IMR-90 (cell line): ENCODE measurements around the gene ZNF408. TPM values are rescaled to one million over a fixed set of nuclear protein-coding genes. Genes with fewer than 3 reads are reported as not detected.
A peak's percentile ranks its signal among the peaks of the same experiment; 100 is the strongest.

Source experiments
- ATAC-seq: fragments of 200-7000 bp; cut with Tn5 transposase; 2 replicates; pipeline ENCODE4 v1.9.1; 2020; ENCODE audit warnings: low read depth, mild to moderate bottlenecking, moderate library complexity
- BruUV-seq: library from RNA; stranded (reverse); fragments of 400-500 nt; replicated peaks from 2 replicates; lab custom pipeline; 2021; lab: Mats Ljungman, UMichigan
- CTCF ChIA-PET: fragments of 300-600 bp; formaldehyde crosslinking; extraction: SDS; loops from one replicate; lab custom pipeline; 2021; ENCODE audit warnings: antibody characterized with exemption; lab: Yijun Ruan, JAX
- POLR2A ChIA-PET: fragments of 300-600 bp; sonication (Branson Sonifier 250); formaldehyde crosslinking; loops from one replicate; lab custom pipeline; 2022; ENCODE audit warnings: antibody characterized with exemption; ENCODE audit not compliant: unreplicated experiment; lab: Charles Lee
- DNase-seq: peaks from one replicate; pipeline ENCODE4 v3.0.0; 2013
- H2AFZ ChIP-seq: replicated peaks from 2 replicates; pipeline ENCODE3; 2013; ENCODE audit warnings: low read length, mild to moderate bottlenecking; ENCODE audit not compliant: poor library complexity
- H2AK5ac ChIP-seq: 2 replicates; pipeline ENCODE4 v1.6.1; 2013; ENCODE audit warnings: low read depth, low read length, inconsistent platforms
- H2AK9ac ChIP-seq: replicated peaks from 2 replicates; pipeline ENCODE3; 2013; ENCODE audit warnings: mild to moderate bottlenecking, low read depth, low read length, moderate library complexity; ENCODE audit not compliant: poor library complexity
- H2BK120ac ChIP-seq: 2 replicates; pipeline ENCODE4 v1.6.1; 2013; ENCODE audit warnings: low read depth, low read length, inconsistent platforms
- H2BK15ac ChIP-seq: 3 replicates; pipeline ENCODE4 v1.6.1; 2013; ENCODE audit warnings: low read depth, low read length, inconsistent platforms
- H2BK20ac ChIP-seq: 2 replicates; pipeline ENCODE4 v1.6.1; 2013; ENCODE audit warnings: low read depth, mild to moderate bottlenecking, inconsistent platforms, low read length, moderate library complexity
- H2BK5ac ChIP-seq: 2 replicates; pipeline ENCODE4 v1.6.1; 2013; ENCODE audit warnings: mild to moderate bottlenecking, low read depth, low read length, inconsistent platforms; ENCODE audit not compliant: poor library complexity, severe bottlenecking
- H3K14ac ChIP-seq: replicated peaks from 2 replicates; pipeline ENCODE4 v1.6.1; 2013; ENCODE audit warnings: low read depth, low read length, inconsistent platforms
- H3K18ac ChIP-seq: 2 replicates; pipeline ENCODE4 v1.6.1; 2013; ENCODE audit warnings: low read depth, low read length, control low read depth
- H3K23ac ChIP-seq: 2 replicates; pipeline ENCODE4 v1.6.1; 2013; ENCODE audit warnings: low read depth, low read length, inconsistent platforms
- H3K27ac ChIP-seq: 2 replicates; pipeline ENCODE4 v1.5.1; 2013; ENCODE audit warnings: mild to moderate bottlenecking, control low read depth, low read length; ENCODE audit not compliant: insufficient read depth
- H3K27me3 ChIP-seq: 2 replicates; pipeline ENCODE4 v1.6.1; 2013; ENCODE audit warnings: low read length; ENCODE audit not compliant: control insufficient read depth, insufficient read depth
- H3K36me3 ChIP-seq: 2 replicates; pipeline ENCODE4 v1.6.1; 2013; ENCODE audit warnings: low read length, mixed read lengths; ENCODE audit not compliant: control insufficient read depth, insufficient read depth
- H3K4ac ChIP-seq: 2 replicates; pipeline ENCODE4 v1.6.1; 2013; ENCODE audit warnings: low read depth, low read length, inconsistent platforms
- H3K4me1 ChIP-seq: 2 replicates; pipeline ENCODE4 v1.6.1; 2013; ENCODE audit warnings: low read length, mixed read lengths; ENCODE audit not compliant: control insufficient read depth, insufficient read depth
- H3K4me2 ChIP-seq: 2 replicates; pipeline ENCODE4 v1.6.1; 2013; ENCODE audit warnings: low read depth, mild to moderate bottlenecking, control low read depth, low read length, moderate library complexity
- H3K4me3 ChIP-seq: 2 replicates; pipeline ENCODE4 v1.5.1; 2013; ENCODE audit warnings: low read depth, mild to moderate bottlenecking, control low read depth, low read length, moderate library complexity; ENCODE audit not compliant: insufficient read depth
- H3K56ac ChIP-seq: 2 replicates; pipeline ENCODE4 v1.6.1; 2013; ENCODE audit warnings: low read length, inconsistent platforms; ENCODE audit not compliant: insufficient read depth; ENCODE audit errors: extremely low read depth
- H3K79me1 ChIP-seq, 2 experiments: 2 replicates each; pipeline ENCODE4 v1.6.1; 2013; ENCODE audit warnings: low read length in 2 of 2, inconsistent platforms in 1 of 2, low read depth in 1 of 2
- H3K9ac ChIP-seq: 2 replicates; pipeline ENCODE4 v1.6.1; 2013; ENCODE audit warnings: low read depth, low read length, control low read depth
- H3K9me1 ChIP-seq: 2 replicates; pipeline ENCODE4 v1.6.1; 2013; ENCODE audit warnings: low read length, inconsistent platforms; ENCODE audit not compliant: insufficient read depth
- H3K9me3 ChIP-seq: 2 replicates; pipeline ENCODE4 v1.6.1; 2013; ENCODE audit warnings: low read length; ENCODE audit not compliant: control insufficient read depth, insufficient read depth
- H4K20me1 ChIP-seq: 2 replicates; pipeline ENCODE4 v1.6.1; 2013; ENCODE audit warnings: low read length, inconsistent platforms; ENCODE audit not compliant: insufficient read depth
- H4K5ac ChIP-seq: 2 replicates; pipeline ENCODE4 v1.6.1; 2013; ENCODE audit warnings: mild to moderate bottlenecking, low read depth, low read length, control low read depth
- H4K8ac ChIP-seq, 2 experiments: 2 replicates each; pipeline ENCODE4 v1.6.1; 2013; ENCODE audit warnings: low read depth in 2 of 2, low read length in 2 of 2, control low read depth in 1 of 2, inconsistent platforms in 1 of 2
- H4K91ac ChIP-seq: 2 replicates; pipeline ENCODE4 v1.6.1; 2013; ENCODE audit warnings: low read depth, low read length, inconsistent platforms; ENCODE audit not compliant: insufficient read depth
- CEBPB ChIP-seq: IDR thresholded peaks from 2 replicates; pipeline ENCODE4 v1.6.1; 2012; ENCODE audit warnings: low read depth, low read length, improper control_type of control experiment
- MXI1 ChIP-seq: IDR thresholded peaks from 2 replicates; pipeline ENCODE4 v1.6.1; 2012; ENCODE audit warnings: low read depth, mild to moderate bottlenecking, low read length, moderate library complexity, borderline replicate concordance
- WGBS, 2 experiments: methylation state at CpG; one replicate each; pipeline versions ENCODE4 v1.1.5 to v1.1.7; 2013; ENCODE audit warnings: missing lambda C conversion rate in 2 of 2; ENCODE audit not compliant: insufficient read length in 1 of 2; ENCODE audit errors: extremely low coverage in 2 of 2; 5-methylcytosine and 5-hydroxymethylcytosine counted together
- dilution Hi-C: fragments of 300-500 bp; cut with HindIII; formaldehyde crosslinking; loops from one replicate; pipeline ENCODE4 v1.14.3; 2018; ENCODE audit warnings: low sequenced_read_pairs; ENCODE audit not compliant: unreplicated experiment
- in situ Hi-C: fragments of 300-500 bp; cut with MboI; formaldehyde crosslinking; loops from 3 replicates; pipeline ENCODE4 v1.14.3; 2019; ENCODE audit warnings: low sequenced_read_pairs, inconsistent platforms, mixed read lengths
- intact Hi-C: fragments of 100-400 bp; cut with micrococcal nuclease; formaldehyde crosslinking; loops from 2 replicates; pipeline ENCODE4 v1.10.0; 2022
- polyA plus RNA-seq, 3 experiments: library from polyadenylated mRNA; depleted of rRNA; stranded (reverse); fragments of >200 nt; gene quantifications; 2 replicates each; pipeline ENCODE4 v1.2.3, GENCODE V29; 2012; ENCODE audit warnings: low replicate concordance in 1 of 3
- total RNA-seq: library from RNA; depleted of rRNA; stranded (reverse); fragments of >200 nt; gene quantifications from 2 replicates; pipeline ENCODE4 v1.2.3, GENCODE V29; 2012

The ZNF408 gene
- total and polyA plus RNA-seq, 2 of the 4 experiments (the other 2 are of a cell fraction) = 9.5 to 11.1 TPM

- Histone ChIP-seq H3K4ac (no peak overlapping the region), H3K4me3 (no peak overlapping the region), H4K8ac (no peak overlapping the region), H3K79me1 (peaks cover 6 to 19% of the 10 kb centered on the region in 2 experiments; a peak in 2 of 4 replicates), H3K9me3 (no peaks in the 10 kb centered on the region), H3K23ac (no peak overlapping the region), H4K20me1 (no peaks in the 10 kb centered on the region), H2BK20ac (no peak overlapping the region), H3K27ac (no peak overlapping the region), H3K56ac (no peak overlapping the region), H3K14ac (no peak overlapping the region), H3K36me3 (peaks cover 32% of the 10 kb centered on the region), H4K91ac (no peak overlapping the region), H2BK15ac (no peak overlapping the region), H2BK5ac (no peak overlapping the region), H3K9me1 (no peaks in the 10 kb centered on the region), H3K4me2 (no peak overlapping the region), H2AFZ (no peak overlapping the region), H3K4me1 (peaks cover 7% of the 10 kb centered on the region), H2AK5ac (0 out of 2 replicates have a peak overlapping the region, but pooled peaks have one; percentile 12), H3K27me3 (no peaks in the 10 kb centered on the region), H4K5ac (no peak overlapping the region), H2AK9ac (no peak overlapping the region), H3K9ac (no peak overlapping the region), H3K18ac (no peak overlapping the region), H2BK120ac (no peak overlapping the region)
- no peak for TF ChIP-seq MXI1
- peak; percentile 14; the same call in 1 of the 2 replicates for TF ChIP-seq CEBPB
- 86% methylated on average over 2 of the region's 4 CpGs; no CpG with 5 or more reads in 1 of the 2 experiments for WGBS, 2 experiments
- in situ Hi-C loops (no loop called here), dilution Hi-C loops (no loop called here), intact Hi-C loops (no loop called here)
- CTCF ChIA-PET = no interaction called here
- BruUV-seq = no TSS peak
- DNase-seq (no peak), ATAC-seq (no peak)
- POLR2A ChIA-PET = no interaction called here
Observed at GRCh38 chr11:46655631-46656030, 45.2 kb upstream of the ZNF408 start.
